Keratinocyte (primary cell): ENCODE data around the gene DNHD1. TPM values are rescaled to one million over a fixed set of nuclear protein-coding genes. Genes with fewer than 3 reads are reported as not detected.

ENCODE experiments used
- DNase-seq: peaks from one replicate; pipeline ENCODE4 v3.0.0-alpha.2; 2011; ENCODE audit warnings: low read depth, missing footprints, low spot score
- FAIRE-seq: peaks from 2 replicates; lab custom pipeline; 2011; peaks lifted over from hg19 to GRCh38; lab: Jason Lieb, UNC
- H2AFZ ChIP-seq: 2 replicates; pipeline ENCODE4 v1.6.0; 2012; ENCODE audit warnings: low read length, control low read depth, inconsistent platforms; ENCODE audit not compliant: control insufficient read depth
- H3K27ac ChIP-seq: 2 replicates; pipeline ENCODE4 v1.5.1; 2011; ENCODE audit warnings: low read length; ENCODE audit not compliant: control insufficient read depth, insufficient read depth
- H3K27me3 ChIP-seq: 3 replicates; pipeline ENCODE4 v1.6.0; 2011; ENCODE audit warnings: low read length; ENCODE audit not compliant: control insufficient read depth, insufficient read depth; ENCODE audit errors: extremely low read depth
- H3K36me3 ChIP-seq, 2 experiments: 2 replicates in 1 of 2; 3 replicates in 1 of 2; pipeline ENCODE4 v1.5.1; 2011; ENCODE audit warnings: low read length in 2 of 2, mild to moderate bottlenecking in 1 of 2; ENCODE audit not compliant: control insufficient read depth in 2 of 2, insufficient read depth in 2 of 2; ENCODE audit errors: extremely low read depth in 1 of 2
- H3K4me1 ChIP-seq: 3 replicates; pipeline ENCODE4 v1.5.1; 2011; ENCODE audit warnings: low read length; ENCODE audit not compliant: control insufficient read depth, insufficient read depth; ENCODE audit errors: extremely low read depth
- H3K4me2 ChIP-seq: 3 replicates; pipeline ENCODE4 v1.6.0; 2011; ENCODE audit warnings: low read depth, low read length; ENCODE audit not compliant: control insufficient read depth, insufficient read depth; ENCODE audit errors: extremely low read depth
- H3K4me3 ChIP-seq, 3 experiments: fragments of 200-600 bp in 1 of 3; sonication (generic) in 1 of 3; 2 replicates in 2 of 3; 3 replicates in 1 of 3; pipeline ENCODE4 v1.5.1; 2011 to 2016; ENCODE audit warnings: low read length in 3 of 3, mild to moderate bottlenecking in 3 of 3, control low read depth in 2 of 3, inconsistent platforms in 1 of 3, low read depth in 1 of 3, mixed read lengths in 1 of 3, mixed run types in 1 of 3, moderate library complexity in 1 of 3; ENCODE audit not compliant: control insufficient read depth in 2 of 3, insufficient read depth in 2 of 3; ENCODE audit errors: extremely low read depth in 1 of 3
- H3K79me2 ChIP-seq: 2 replicates; pipeline ENCODE4 v1.6.0; 2012; ENCODE audit warnings: low read length; ENCODE audit not compliant: control insufficient read depth, insufficient read depth
- H3K9ac ChIP-seq: 3 replicates; pipeline ENCODE4 v1.6.0; 2011; ENCODE audit warnings: low read length; ENCODE audit not compliant: control insufficient read depth, insufficient read depth; ENCODE audit errors: extremely low read depth
- H3K9me1 ChIP-seq: 3 replicates; pipeline ENCODE4 v1.6.0; 2011; ENCODE audit warnings: low read length; ENCODE audit not compliant: control insufficient read depth, insufficient read depth; ENCODE audit errors: extremely low read depth
- H3K9me3 ChIP-seq: 2 replicates; pipeline ENCODE4 v1.5.1; 2012; ENCODE audit warnings: low read depth, low read length; ENCODE audit not compliant: control insufficient read depth
- H4K20me1 ChIP-seq: 3 replicates; pipeline ENCODE4 v1.6.0; 2011; ENCODE audit warnings: low read length; ENCODE audit not compliant: control insufficient read depth, insufficient read depth; ENCODE audit errors: extremely low read depth
- EZH2 ChIP-seq: IDR thresholded peaks from one replicate; pipeline ENCODE4 v1.6.1; 2012; ENCODE audit warnings: inconsistent platforms, mild to moderate bottlenecking, low read length, moderate library complexity
- dilution Hi-C: fragments of 300-500 bp; cut with MboI; formaldehyde crosslinking; loops from one replicate; pipeline ENCODE4 v1.7.0; 2020; ENCODE audit warnings: low sequenced_read_pairs; ENCODE audit not compliant: extremely low pct_ligation_motif_present
- polyA plus RNA-seq, 5 experiments: library from polyadenylated mRNA; depleted of rRNA in 3 of 5; stranded (reverse) in 3 of 5; stranded (forward) in 1 of 5; unstranded in 1 of 5; fragments of >200 nt; gene quantifications; 1 replicate in 1 of 5; 2 replicates in 3 of 5; 3 replicates in 1 of 5; pipeline versions ENCODE4 v1.2.1 to v1.2.3, GENCODE V29; 2011 to 2012; ENCODE audit warnings: missing spikeins in 2 of 5, low read depth in 1 of 5, low replicate concordance in 1 of 5
- TF ChIP-seq, protein P1 (sequence below), 3 experiments: IDR thresholded peaks in 1 of 3; conservative IDR thresholded peaks in 1 of 3; optimal IDR thresholded peaks in 1 of 3; 2 replicates in 2 of 3; 3 replicates in 1 of 3; pipeline versions ENCODE3 to v1.5.1; 2011; ENCODE audit warnings: low read length in 3 of 3, mild to moderate bottlenecking in 3 of 3, moderate library complexity in 2 of 3, control low read depth in 1 of 3, inconsistent platforms in 1 of 3; ENCODE audit not compliant: insufficient read depth in 2 of 3; ENCODE audit errors: extremely low read depth in 1 of 3

DNHD1 gene
- polyA plus RNA-seq, 1 donor (not counting 4 experiments of a cell fraction or from before 2014, with no cell fraction given) = 2.9 TPM

DNA sequence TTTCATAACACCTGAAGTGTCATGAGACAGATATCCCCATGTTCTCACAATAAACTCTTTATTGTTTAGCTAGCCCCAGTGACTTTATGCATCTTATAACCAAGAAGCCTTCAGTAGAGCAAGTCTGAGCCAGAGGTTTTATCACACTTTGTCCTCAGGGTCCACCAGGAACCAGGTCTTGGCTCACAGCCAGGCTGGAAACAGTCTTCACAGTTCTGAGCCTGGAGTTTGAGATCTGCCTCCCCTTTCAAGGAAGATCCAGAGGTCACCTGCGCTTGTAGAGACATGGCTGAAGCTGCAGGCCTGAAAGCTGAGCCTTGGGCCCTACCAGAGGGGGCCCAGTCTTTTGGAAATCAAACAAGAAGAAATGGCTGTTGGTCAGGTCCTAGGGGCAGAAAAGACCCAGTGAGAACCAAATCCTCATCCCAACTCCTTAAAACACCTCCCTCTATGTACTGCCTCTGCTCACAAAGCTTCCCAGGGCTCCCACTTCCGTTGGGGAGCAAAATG, 102.9 kb downstream of the DNHD1 start:
- peaks cover 14% of the 10 kb centered on the region for H3K4me1 ChIP-seq
- H2AFZ ChIP-seq = no peak overlapping the region
- no peak overlapping the region for H3K4me3 ChIP-seq
- no peak overlapping the region for H3K4me2 ChIP-seq
- H3K79me2 ChIP-seq = peaks cover 59% of the 10 kb centered on the region
- dilution Hi-C loops = no loop called here
- DNase-seq (no peak), FAIRE-seq (no peak)
- TF ChIP-seq EZH2 = no peak
- TF ChIP-seq, protein P1, sequence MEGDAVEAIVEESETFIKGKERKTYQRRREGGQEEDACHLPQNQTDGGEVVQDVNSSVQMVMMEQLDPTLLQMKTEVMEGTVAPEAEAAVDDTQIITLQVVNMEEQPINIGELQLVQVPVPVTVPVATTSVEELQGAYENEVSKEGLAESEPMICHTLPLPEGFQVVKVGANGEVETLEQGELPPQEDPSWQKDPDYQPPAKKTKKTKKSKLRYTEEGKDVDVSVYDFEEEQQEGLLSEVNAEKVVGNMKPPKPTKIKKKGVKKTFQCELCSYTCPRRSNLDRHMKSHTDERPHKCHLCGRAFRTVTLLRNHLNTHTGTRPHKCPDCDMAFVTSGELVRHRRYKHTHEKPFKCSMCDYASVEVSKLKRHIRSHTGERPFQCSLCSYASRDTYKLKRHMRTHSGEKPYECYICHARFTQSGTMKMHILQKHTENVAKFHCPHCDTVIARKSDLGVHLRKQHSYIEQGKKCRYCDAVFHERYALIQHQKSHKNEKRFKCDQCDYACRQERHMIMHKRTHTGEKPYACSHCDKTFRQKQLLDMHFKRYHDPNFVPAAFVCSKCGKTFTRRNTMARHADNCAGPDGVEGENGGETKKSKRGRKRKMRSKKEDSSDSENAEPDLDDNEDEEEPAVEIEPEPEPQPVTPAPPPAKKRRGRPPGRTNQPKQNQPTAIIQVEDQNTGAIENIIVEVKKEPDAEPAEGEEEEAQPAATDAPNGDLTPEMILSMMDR (optimal IDR thresholded peaks at IDR 0.05 in 1 of 3, IDR thresholded peaks at IDR 0.05 in 1 of 3, conservative IDR thresholded peaks at IDR 0.05 in 1 of 3; ENCODE audit: extremely low read depth in 1 of 3, insufficient read depth in 2 of 3, low read length in 3 of 3) = no peak
- H3K27me3 ChIP-seq = no peaks in the 10 kb centered on the region
- peaks cover 24 to 46% of the 10 kb centered on the region in 2 experiments for H3K36me3 ChIP-seq
- H3K27ac ChIP-seq = no peak overlapping the region
- H4K20me1 ChIP-seq = no peaks in the 10 kb centered on the region
- H3K9me3 ChIP-seq = no peaks in the 10 kb centered on the region
- H3K9me1 ChIP-seq = peaks cover 3% of the 10 kb centered on the region
- H3K9ac ChIP-seq = no peak overlapping the region

DNA sequence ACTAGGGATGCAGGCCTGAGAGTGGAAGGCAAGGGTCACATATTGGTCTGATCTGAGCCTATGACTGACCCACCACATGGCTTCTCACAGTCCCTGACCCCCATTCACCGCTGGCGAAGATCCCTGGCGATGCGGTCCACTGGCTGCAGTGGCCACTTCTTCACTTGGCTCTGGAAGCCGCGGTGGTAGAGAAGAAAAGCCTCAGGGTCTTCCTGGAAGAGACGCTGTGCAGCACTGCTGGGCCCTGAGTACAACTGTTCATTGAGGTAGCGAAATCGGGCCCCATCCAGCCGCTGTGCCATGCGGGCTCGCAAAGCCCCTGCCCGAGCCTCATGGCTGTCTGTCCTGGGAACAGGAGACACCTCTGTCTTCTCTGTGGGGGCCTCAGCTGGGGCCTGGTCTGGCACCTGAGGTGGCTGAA, 104.0 kb downstream of the DNHD1 start:
- H3K4me1 ChIP-seq = peaks cover 23% of the 10 kb centered on the region
- TF ChIP-seq EZH2 = no peak
- TF ChIP-seq, protein P1 (optimal IDR thresholded peaks at IDR 0.05 in 1 of 3, IDR thresholded peaks at IDR 0.05 in 1 of 3, conservative IDR thresholded peaks at IDR 0.05 in 1 of 3; ENCODE audit: extremely low read depth in 1 of 3, insufficient read depth in 2 of 3, low read length in 3 of 3) = no peak
- H3K4me3 ChIP-seq = no peak overlapping the region
- no peaks in the 10 kb centered on the region for H4K20me1 ChIP-seq
- DNase-seq (no peak), FAIRE-seq (no peak)
- no peaks in the 10 kb centered on the region for H3K9me3 ChIP-seq
- peaks cover 69% of the 10 kb centered on the region for H3K79me2 ChIP-seq
- H2AFZ ChIP-seq = no peak overlapping the region
- dilution Hi-C loops = no loop called here
- no peak overlapping the region for H3K9ac ChIP-seq
- peaks cover 3% of the 10 kb centered on the region for H3K9me1 ChIP-seq
- H3K27me3 ChIP-seq = no peaks in the 10 kb centered on the region
- H3K36me3 ChIP-seq = peaks cover 27 to 42% of the 10 kb centered on the region in 2 experiments
- no peak overlapping the region for H3K4me2 ChIP-seq
- no peak overlapping the region for H3K27ac ChIP-seq
